ENCODE data around the gene CDH8.

The CDH8 gene

GRCh38 chr16:61818850-61819249 is 217.4 kb downstream of the CDH8 start:
- no peak for TF ChIP-seq CREB1 (IDR thresholded peaks at IDR 0.05; ENCODE audit: low read depth)

GRCh38 chr16:61817583-61818278 is 218.5 kb downstream of the CDH8 start:
- no peak for TF ChIP-seq NFIC (IDR thresholded peaks at IDR 0.05)
- no peak for TF ChIP-seq TAF1 (IDR thresholded peaks at IDR 0.05; ENCODE audit: low read depth)
- no peak for TF ChIP-seq EP300 (IDR thresholded peaks at IDR 0.05; ENCODE audit: borderline replicate concordance)
- no peak for TF ChIP-seq USF1 (IDR thresholded peaks at IDR 0.05)
- no peak for TF ChIP-seq TCF12 (IDR thresholded peaks at IDR 0.05; ENCODE audit: low read depth)
- no peak for TF ChIP-seq ZBTB7A (IDR thresholded peaks at IDR 0.05; ENCODE audit: low read depth)
- TF ChIP-seq CREB1 (IDR thresholded peaks at IDR 0.05; ENCODE audit: low read depth): no peak
- TF ChIP-seq EGR1 (IDR thresholded peaks at IDR 0.05): no peak
- no peak for TF ChIP-seq TEAD4 (IDR thresholded peaks at IDR 0.05)
- no peak for TF ChIP-seq RAD21 (IDR thresholded peaks at IDR 0.05; ENCODE audit: low read depth)
- TF ChIP-seq, protein P1, sequence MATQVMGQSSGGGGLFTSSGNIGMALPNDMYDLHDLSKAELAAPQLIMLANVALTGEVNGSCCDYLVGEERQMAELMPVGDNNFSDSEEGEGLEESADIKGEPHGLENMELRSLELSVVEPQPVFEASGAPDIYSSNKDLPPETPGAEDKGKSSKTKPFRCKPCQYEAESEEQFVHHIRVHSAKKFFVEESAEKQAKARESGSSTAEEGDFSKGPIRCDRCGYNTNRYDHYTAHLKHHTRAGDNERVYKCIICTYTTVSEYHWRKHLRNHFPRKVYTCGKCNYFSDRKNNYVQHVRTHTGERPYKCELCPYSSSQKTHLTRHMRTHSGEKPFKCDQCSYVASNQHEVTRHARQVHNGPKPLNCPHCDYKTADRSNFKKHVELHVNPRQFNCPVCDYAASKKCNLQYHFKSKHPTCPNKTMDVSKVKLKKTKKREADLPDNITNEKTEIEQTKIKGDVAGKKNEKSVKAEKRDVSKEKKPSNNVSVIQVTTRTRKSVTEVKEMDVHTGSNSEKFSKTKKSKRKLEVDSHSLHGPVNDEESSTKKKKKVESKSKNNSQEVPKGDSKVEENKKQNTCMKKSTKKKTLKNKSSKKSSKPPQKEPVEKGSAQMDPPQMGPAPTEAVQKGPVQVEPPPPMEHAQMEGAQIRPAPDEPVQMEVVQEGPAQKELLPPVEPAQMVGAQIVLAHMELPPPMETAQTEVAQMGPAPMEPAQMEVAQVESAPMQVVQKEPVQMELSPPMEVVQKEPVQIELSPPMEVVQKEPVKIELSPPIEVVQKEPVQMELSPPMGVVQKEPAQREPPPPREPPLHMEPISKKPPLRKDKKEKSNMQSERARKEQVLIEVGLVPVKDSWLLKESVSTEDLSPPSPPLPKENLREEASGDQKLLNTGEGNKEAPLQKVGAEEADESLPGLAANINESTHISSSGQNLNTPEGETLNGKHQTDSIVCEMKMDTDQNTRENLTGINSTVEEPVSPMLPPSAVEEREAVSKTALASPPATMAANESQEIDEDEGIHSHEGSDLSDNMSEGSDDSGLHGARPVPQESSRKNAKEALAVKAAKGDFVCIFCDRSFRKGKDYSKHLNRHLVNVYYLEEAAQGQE (IDR thresholded peaks at IDR 0.05; ENCODE audit: low read depth): no peak
- TF ChIP-seq FOXM1 (IDR thresholded peaks at IDR 0.05; ENCODE audit: borderline replicate concordance, low read depth): no peak

GRCh38 chr16:61814726-61815347 is 221.4 kb downstream of the CDH8 start:
- TF ChIP-seq CREB1 (IDR thresholded peaks at IDR 0.05; ENCODE audit: low read depth) (no peak), EP300 (IDR thresholded peaks at IDR 0.05; ENCODE audit: borderline replicate concordance) (no peak), TEAD4 (IDR thresholded peaks at IDR 0.05) (no peak), TAF1 (IDR thresholded peaks at IDR 0.05; ENCODE audit: low read depth) (no peak), MAX (IDR thresholded peaks at IDR 0.05) (no peak), TCF12 (IDR thresholded peaks at IDR 0.05; ENCODE audit: low read depth) (no peak)

DNA sequence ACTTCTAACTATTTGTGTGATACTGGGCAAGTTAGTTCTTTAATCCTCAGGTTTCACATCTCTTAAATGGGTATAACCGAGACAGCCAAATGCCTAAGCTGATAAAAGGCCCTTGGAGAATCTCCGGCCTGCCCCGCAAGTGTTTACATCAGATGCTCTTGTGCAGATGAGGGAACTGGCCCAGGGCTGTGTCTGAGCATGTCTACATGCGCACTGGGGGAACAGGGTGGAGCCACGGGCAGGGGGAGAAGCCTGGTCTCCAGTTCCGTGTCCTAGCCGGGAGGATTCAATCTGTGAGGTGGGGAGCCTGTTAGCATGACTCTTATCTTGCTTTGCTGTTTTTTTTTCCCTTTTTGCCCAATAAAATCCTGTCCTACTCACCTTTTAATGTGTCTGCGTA is 222.9 kb downstream of the CDH8 start:
- TF ChIP-seq, protein P1 (IDR thresholded peaks at IDR 0.05; ENCODE audit: low read depth): no peak

- no peak for TF ChIP-seq CEBPB (IDR thresholded peaks at IDR 0.05)
- TF ChIP-seq TEAD4 (IDR thresholded peaks at IDR 0.05): no peak
- TF ChIP-seq MAX (IDR thresholded peaks at IDR 0.05): no peak
- no peak for TF ChIP-seq ZBTB7A (IDR thresholded peaks at IDR 0.05; ENCODE audit: low read depth)
- no peak for TF ChIP-seq TCF12 (IDR thresholded peaks at IDR 0.05; ENCODE audit: low read depth)
- TF ChIP-seq, protein P1 (IDR thresholded peaks at IDR 0.05; ENCODE audit: low read depth): no peak
- TF ChIP-seq FOXM1 (IDR thresholded peaks at IDR 0.05; ENCODE audit: borderline replicate concordance, low read depth): no peak
- no peak for TF ChIP-seq EP300 (IDR thresholded peaks at IDR 0.05; ENCODE audit: borderline replicate concordance)
- no peak for TF ChIP-seq EGR1 (IDR thresholded peaks at IDR 0.05)
- TF ChIP-seq TAF1 (IDR thresholded peaks at IDR 0.05; ENCODE audit: low read depth): no peak
- no peak for TF ChIP-seq YY1 (IDR thresholded peaks at IDR 0.05; ENCODE audit: low read depth)
- TF ChIP-seq NFIC (IDR thresholded peaks at IDR 0.05): no peak
- TF ChIP-seq USF1 (IDR thresholded peaks at IDR 0.05): no peak
- no peak for TF ChIP-seq CREB1 (IDR thresholded peaks at IDR 0.05; ENCODE audit: low read depth)
- TF ChIP-seq RAD21 (IDR thresholded peaks at IDR 0.05; ENCODE audit: low read depth): no peak
Observed at GRCh38 chr16:61812251-61812650, 224.0 kb downstream of the CDH8 start.

Measured in Ishikawa (cell line).